Cerebellar cortex (tissue), 1 donor: ENCODE measurements around the gene MORN1.

Experiments used
- DNase-seq: peaks from one replicate; pipeline ENCODE4 v3.0.0-alpha.2; 2015; ENCODE audit warnings: low spot score

The MORN1 gene

GRCh38 chr1:2404890-2405511, 13.6 kb upstream of the MORN1 start:
- no peak for DNase-seq

DNA sequence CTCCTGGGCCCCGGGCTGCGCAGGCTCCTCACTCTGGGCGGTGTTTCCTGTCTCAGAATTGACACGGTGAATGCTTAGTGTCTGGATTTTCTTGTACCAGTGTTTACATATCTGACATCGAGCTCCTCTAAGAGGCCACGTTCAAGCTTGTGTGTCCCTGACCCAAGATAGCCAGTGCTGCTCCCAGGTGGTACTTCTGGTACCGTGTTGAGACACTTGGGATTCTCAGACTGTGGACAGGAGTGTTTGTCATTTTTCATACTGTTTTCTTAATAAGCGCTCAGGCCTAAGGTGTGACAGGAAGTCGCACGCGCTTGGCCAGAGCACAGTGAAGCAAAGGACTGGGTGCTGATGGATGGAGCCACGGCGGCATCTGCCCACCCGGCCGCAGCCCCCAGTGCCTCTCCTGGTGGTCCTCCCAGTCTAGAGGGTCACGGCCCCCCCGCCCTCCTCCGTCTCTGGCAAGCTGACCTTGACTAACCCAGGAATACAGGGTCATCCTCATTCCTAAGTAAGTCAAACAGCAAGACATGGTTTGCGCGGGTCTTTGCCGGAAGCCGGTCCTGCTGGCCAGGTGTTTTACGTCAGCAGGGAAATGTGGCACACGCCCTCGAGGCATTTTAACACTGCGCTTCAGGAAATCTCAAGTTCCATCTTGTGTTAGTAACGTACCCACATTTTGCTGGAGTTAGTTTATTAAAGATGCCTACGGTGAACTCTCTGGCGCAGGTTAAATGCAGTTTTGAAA, 13.0 kb upstream of the MORN1 start:
- DNase-seq = no peak

DNA sequence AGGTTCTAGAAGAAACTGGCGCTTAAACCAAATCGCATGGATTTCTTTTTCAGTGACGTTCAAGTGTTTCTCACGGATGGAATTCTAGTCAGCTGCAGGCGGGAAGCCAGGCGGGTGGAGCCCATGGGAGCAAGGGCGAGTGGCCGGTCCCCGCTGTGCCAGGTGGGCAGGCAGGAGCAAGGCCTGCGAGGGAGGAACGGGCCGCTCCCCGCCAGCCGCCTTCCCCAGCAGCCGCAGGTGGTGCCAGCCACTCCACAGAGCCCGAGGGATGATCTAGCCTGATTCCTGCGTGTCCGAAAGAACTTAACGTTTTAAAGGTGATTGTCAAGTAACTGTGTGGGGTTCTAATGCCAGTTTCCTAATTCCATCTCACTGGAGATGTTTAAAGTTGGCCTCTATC, 11.9 kb upstream of the MORN1 start:
- DNase-seq = no peak

GRCh38 chr1:2402420-2402819, 11.1 kb upstream of the MORN1 start:
- DNase-seq = no peak

GRCh38 chr1:2400950-2401649, 9.7 kb upstream of the MORN1 start:
- DNase-seq = no peak

GRCh38 chr1:2400576-2400909, 9.2 kb upstream of the MORN1 start:
- no peak for DNase-seq

- DNase-seq = no peak
Measured at GRCh38 chr1:2399890-2400575, 8.7 kb upstream of the MORN1 start.

DNA sequence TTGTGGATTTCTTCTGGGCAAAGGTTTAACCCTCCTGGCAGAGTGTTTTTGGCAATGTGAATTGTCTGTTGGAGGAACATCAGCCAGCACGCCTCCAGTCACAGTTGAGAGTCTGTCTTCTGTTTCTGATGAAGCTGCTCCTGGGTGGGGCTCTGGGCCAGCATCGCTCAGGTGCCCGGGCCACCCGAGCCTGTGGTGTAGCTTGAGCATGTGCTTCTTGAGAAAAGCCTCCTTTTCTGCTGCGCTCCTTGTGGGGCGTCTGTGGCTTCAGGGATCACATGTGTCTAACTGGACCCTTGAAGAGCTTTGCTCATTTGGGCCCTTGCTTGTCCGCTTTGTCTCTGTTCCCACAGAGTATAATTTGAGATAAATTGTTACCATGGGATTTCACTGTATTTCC, 7.5 kb upstream of the MORN1 start:
- no peak for DNase-seq

DNA sequence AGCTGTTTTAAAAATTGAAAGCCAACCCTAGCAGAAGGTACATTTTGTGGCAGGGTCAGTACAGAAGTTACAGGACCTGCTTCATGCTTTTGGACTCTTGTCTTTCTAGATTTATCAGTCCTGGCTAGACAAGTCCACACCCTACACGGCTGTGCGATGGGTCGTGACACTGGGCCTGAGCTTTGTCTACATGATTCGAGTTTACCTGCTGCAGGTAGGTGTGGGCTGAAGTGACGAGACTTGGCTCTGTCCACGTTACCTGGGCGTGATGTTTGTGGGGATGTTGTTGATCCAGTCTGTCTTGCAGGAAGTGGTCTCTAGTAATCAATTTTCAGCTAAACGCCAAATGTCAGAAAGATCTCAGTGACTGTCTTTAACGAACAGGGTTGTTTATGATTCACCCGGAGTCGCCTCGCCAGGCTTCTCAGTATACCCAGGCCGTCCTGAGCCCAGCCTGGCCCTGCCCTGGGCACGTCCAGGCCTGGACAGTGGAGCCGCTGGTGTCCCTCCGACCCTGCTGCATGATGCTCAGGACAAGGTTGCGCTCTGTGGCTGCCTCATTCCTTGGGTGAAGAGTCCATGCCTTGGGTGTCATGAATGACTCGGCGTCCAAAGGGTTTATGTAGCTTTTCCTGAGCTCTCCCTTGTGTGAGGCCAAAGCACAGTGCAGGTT, 5.8 kb upstream of the MORN1 start:
- DNase-seq = no peak

- no peak for DNase-seq
Measured at GRCh38 chr1:2396476-2396875, 5.1 kb upstream of the MORN1 start.

DNA sequence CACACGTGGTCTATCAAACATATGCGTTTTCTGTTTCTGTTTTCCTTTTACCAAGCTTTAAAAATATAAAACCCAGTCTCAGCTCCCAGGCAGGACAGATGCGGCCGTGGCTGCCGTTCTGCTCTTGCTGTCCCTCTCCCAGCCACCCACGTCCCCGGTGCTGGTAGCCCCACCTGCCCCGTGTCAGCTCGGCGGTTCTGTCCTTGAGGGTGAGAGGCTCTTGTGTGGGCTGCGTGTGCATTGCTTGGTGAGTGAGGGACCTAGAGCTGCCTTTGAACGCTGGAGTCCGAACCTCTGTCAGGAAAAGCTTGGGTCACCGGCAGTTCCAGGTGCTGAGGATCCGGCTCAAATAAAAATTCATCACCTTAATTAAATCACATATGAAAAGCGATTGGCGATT, 4.7 kb upstream of the MORN1 start:
- DNase-seq = no peak

DNA sequence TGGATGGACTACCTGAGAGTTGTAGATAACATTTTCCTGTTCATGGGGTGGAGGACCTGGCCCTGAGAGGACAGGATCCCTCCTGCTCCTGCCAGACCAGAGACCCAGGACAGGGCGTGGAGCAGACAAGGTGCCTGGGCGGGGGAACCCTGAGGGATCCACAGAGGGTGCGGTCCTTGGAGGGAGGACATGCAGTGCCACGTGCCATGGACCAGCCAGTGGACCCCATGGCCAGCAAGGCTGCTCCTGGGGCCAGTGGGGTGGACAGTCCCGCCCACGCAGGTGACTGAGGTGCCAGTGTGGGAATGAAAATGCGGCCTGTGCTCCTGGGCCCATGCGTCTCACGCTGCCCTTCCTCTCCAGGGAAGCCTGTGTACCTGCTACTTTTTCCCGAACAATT, 3.9 kb upstream of the MORN1 start:
- no peak for DNase-seq

DNA sequence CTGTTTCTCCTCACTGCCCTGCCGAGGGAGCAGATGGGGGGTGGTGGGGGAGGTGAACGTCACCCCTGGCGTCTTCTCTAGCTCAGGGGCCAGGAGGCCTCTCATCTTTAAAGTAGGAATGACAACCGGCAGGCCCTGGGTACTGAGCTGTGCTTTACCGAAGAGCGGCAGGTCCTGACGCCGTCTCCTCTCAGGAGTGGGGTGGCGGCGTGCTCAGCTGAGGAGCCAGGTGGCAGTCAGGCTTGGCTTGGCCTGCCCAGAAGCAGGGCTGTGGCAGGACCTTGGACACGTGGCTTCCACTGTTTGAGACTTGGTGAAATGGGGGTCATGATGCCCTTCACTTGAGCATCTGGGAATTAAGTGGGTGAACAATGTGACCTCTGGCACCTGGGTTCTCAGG, 3.4 kb upstream of the MORN1 start:
- DNase-seq = no peak

GRCh38 chr1:2394220-2394619, 2.9 kb upstream of the MORN1 start:
- no peak for DNase-seq

DNA sequence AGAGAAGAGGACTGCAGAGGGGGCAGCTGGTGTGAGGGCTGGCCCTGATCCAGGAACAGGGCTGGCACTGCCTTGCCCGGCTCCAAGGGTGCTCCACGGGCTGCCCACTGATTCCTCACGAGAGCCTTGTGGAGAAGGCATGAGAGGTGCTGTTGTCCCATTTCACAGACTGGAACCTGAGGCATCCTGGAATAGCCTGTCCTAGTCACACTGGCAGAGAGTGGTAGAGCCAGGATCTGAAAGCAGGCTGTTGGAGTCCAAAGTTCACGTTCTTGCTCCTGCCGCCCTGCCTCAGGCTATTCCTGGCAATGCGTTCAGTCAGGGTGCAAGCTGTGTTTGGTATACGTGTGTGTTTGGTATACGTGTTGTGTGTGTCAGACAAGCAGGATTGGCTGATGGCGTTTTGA, 2.1 kb upstream of the MORN1 start:
- DNase-seq = no peak

DNA sequence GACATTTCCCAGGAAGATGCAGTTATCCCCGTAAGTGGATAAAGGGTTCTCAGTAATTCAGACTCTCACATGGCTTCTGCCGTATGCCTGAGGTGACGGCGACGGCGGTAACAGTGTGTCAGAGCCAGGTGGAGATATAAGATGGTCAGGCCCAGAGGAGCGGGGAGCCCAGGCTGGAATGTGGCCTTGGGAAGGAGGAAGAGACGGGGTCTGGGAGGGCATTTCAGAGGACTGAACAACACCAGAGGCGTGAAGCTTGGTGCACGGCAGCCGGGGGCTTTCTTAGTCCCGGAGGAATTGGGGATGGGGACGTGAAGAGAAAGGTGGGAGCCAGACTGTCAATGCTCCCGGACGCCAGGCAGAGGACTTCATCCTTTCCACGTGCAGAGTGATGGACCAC, 1.3 kb upstream of the MORN1 start:
- DNase-seq = no peak

DNA sequence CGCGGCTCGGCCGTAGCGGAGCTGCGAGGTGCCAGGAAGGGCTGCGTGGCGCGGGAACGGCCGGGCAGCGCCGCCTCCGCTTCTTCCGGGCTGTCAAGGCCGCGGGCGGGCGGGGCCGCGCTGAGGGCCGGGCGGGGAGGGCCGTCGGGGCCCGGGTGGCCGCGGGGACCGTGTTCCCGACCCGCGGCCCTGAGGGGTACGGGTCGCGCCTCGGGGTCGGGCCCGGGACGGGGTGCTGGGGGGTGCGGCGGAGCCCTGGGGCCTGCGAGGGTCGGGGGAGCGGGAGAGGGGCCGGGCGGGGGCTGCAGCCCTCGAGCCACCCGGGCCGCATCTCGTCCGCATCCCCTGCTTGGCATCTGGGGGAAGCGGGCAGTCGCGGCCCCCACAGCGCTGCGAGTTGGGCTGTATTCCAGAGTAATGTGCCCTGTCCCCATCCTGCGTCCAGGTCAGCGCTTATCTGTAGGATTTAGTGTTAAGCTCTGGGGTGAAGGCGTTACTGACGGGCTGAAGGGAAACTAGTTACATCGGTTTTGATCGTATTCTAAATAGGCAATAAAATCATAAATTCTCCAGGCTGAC, 666 bp upstream of the MORN1 start:
- DNase-seq = no peak

GRCh38 chr1:2389644-2390043, 1.7 kb downstream of the MORN1 start:
- DNase-seq = no peak

DNA sequence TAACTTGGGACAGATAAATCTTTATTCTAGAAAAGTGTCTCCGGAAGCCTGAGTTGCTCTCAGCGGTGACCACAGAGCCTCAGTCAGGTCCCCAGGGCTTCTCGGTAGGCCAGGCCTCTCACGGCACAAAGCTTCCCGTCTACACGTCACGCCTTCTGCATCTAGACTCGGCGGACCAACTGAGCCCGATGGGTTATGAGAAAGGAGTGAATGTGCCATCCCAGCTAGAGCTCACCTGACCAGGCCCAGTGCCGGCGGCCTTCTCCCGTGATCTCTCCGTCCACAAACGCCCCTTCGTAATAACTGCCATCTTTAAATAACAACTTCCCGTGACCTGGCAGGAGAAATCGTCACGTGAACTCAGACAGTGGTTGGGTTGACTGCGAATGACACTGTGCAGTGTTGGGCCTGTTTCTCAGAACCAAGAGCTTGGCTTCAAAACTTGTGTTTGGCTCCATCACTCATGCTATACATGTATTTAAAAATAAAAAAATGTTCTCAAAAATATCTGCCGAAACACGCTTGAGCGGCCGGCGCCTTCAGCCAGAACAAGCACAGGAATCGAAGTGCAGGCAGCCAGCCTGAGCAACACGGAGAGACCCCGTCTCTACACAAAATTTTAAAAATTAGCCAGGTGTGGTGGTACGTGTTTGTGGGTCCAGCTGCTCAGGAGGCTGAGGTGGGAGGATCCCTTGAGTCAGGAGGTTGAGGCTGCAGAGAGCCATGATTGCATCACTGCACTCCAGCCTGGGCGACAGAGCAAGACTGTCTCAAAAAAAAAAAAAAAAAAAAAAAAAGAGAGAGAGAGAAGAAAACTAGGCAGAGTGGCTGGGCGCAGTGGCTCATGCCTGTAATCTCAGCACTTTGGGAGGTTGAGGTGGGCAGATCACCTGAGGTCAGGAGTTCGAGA, 3.1 kb downstream of the MORN1 start:
- no peak for DNase-seq

DNA sequence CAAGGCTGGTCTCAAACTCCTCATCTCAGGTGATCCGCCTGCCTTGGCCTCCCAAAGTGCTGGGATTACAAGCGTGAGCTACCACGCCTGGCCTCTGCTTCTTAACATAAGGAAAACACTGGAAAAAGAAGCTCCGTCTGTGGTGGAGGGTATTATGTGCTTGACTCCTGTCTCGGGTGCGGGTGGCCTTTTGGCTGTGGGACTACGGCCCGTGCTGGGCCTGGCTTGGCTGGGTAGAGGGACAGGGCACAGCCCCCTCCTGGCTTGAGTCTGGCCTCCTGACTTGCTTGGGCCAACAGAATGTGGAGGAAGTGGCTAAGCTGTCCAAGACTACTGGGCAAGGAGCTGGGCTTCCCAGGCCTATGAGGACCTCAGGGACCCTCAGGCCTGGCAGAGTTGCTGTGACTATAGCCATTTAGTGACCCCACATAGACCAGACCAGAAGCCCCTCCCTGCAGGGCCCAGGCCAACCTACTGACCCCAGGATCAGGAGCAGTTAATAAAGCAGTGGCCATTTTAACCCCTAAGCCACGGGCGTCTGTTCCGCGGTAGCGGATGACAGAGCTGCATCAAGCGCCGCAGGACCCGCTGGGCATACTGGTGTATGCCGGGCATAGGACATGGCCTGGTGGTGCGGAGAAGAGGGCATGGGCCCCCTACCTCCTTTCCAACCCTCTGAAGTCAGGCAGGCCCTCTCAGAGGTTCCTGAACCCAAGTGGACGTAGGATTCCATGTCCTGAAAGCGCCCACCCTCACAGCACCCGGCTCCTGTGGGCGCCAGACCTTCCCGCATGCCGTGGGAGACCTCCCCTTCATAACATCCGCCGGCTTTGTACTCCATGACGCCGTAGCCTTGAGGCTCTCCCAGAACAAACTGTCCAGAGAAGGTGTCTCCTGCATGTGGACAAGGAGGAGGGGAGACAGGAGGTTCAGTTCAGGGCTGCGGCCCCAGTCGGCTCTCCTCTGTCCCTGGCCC, 4.4 kb downstream of the MORN1 start:
- DNase-seq = no peak
